ENCODE results near the gene PMFBP1.

- no peak for TF ChIP-seq CTCF (IDR thresholded peaks at IDR 0.05)
- no peak for TF ChIP-seq POLR2A (IDR thresholded peaks at IDR 0.05)
These were observed 11.0 kb upstream of the PMFBP1 start for GRCh38 chr16:72182976-72183375.

Data from heart left ventricle (tissue), 13 donors.